Cardiac septum (tissue), 1 donor: ENCODE measurements around the gene VSTM4. TPM values are rescaled to one million over a fixed set of nuclear protein-coding genes. Genes with fewer than 3 reads are reported as not detected.
A peak's percentile ranks its signal among the peaks of the same experiment; 100 is the strongest.

ENCODE experiments used
- DNase-seq: peaks from one replicate; pipeline ENCODE4 v3.0.0-alpha.2; 2020; ENCODE audit warnings: low spot score
- intact Hi-C: fragments of 100-400 bp; cut with DNase I; formaldehyde crosslinking; loops from one replicate; pipeline ENCODE4 v1.14.0; 2022
- long read RNA-seq: library from polyadenylated mRNA; unstranded; transcript quantifications from one replicate; pipeline ENCODE4 v2.0.0, GENCODE V29; 2021
- total RNA-seq: library from RNA; stranded (reverse); fragmentation: NEBNext Ultra II Directional; extraction: Animal tissue kit (Norgen Biotek cat#: 25700); gene quantifications from one replicate; pipeline ENCODE4 v1.2.1, GENCODE V29; 2021
- donor health status: DM: no; HTN: no; CAD: no.

VSTM4 gene
- total RNA-seq, result 24.4 TPM
- long read RNA-seq, full-length matches to known transcripts, result 25 of 55 reads
- long read RNA-seq, partial matches to known transcripts, result 5 of 55 reads
- long read RNA-seq, other reads (novel, unspliced or antisense), result 25 of 55 reads

- no peak for DNase-seq
- intact Hi-C loops, result loop anchor here (2.0 kb wide), 1 partner anchor 60 kb away; no protein-coding TSS in a partner anchor
Measured at GRCh38 chr10:49115015-49115795, at the start of gene VSTM4. VSTM4 (minus strand) TSS chr10:49115522; CDS start chr10:49115485, 37 bp downstream.

- no peak for DNase-seq
- intact Hi-C loops, result loop anchor here (5.0 to 10.0 kb wide), 2 partner anchors 280 to 507 kb away; no protein-coding TSS in a partner anchor
Measured at GRCh38 chr10:49164559-49165188, 49.4 kb upstream of the VSTM4 start.

- DNase-seq, result no peak
- intact Hi-C loops, result loop anchor here (5.0 to 10.0 kb wide), 2 partner anchors 279 to 506 kb away; no protein-coding TSS in a partner anchor
Measured at GRCh38 chr10:49163741-49164140, 48.4 kb upstream of the VSTM4 start.

- intact Hi-C loops, result loop anchor here (5.0 to 10.0 kb wide), 2 partner anchors 278 to 506 kb away; no protein-coding TSS in a partner anchor
- DNase-seq, result no peak
Measured at GRCh38 chr10:49162761-49163310, 47.5 kb upstream of the VSTM4 start.

GRCh38 chr10:49162063-49162462 lies 46.7 kb upstream of the VSTM4 start:
- intact Hi-C loops, result loop anchor here (5.0 to 10.0 kb wide), 2 partner anchors 277 to 505 kb away; no protein-coding TSS in a partner anchor
- no peak for DNase-seq

GRCh38 chr10:49161411-49161997 lies 46.2 kb upstream of the VSTM4 start:
- intact Hi-C loops, result loop anchor here (2.0 to 10.0 kb wide), 3 partner anchors 181 to 504 kb away; no protein-coding TSS in a partner anchor

GRCh38 chr10:49160814-49161213 lies 45.5 kb upstream of the VSTM4 start:
- DNase-seq, result no peak
- intact Hi-C loops, result loop anchor here (2.0 to 10.0 kb wide), 3 partner anchors 180 to 504 kb away; no protein-coding TSS in a partner anchor

More at GRCh38 chr10:49161411-49161997, 46.2 kb upstream of the VSTM4 start:
- peak; percentile 68 for DNase-seq

- intact Hi-C loops, result loop anchor here (2.0 to 10.0 kb wide), 3 partner anchors 179 to 503 kb away; no protein-coding TSS in a partner anchor
- DNase-seq, result no peak
Measured at GRCh38 chr10:49160110-49160509, 44.8 kb upstream of the VSTM4 start.

GRCh38 chr10:49158915-49159314 lies 43.6 kb upstream of the VSTM4 start:
- DNase-seq, result no peak
- intact Hi-C loops, result no loop called here

GRCh38 chr10:49158404-49158803 lies 43.1 kb upstream of the VSTM4 start:
- peak; percentile 35 for DNase-seq
- intact Hi-C loops, result no loop called here

- intact Hi-C loops, result no loop called here
- DNase-seq, result no peak
Measured at GRCh38 chr10:49157229-49157628, 41.9 kb upstream of the VSTM4 start.

- intact Hi-C loops, result no loop called here
- no peak for DNase-seq
Measured at GRCh38 chr10:49154641-49155040, 39.3 kb upstream of the VSTM4 start.

- intact Hi-C loops, result no loop called here
- no peak for DNase-seq
Measured at GRCh38 chr10:49153971-49154370, 38.6 kb upstream of the VSTM4 start.

GRCh38 chr10:49153115-49153514 lies 37.8 kb upstream of the VSTM4 start:
- DNase-seq, result no peak
- intact Hi-C loops, result no loop called here

GRCh38 chr10:49152663-49153062 lies 37.3 kb upstream of the VSTM4 start:
- no peak for DNase-seq

GRCh38 chr10:49152037-49152436 lies 36.7 kb upstream of the VSTM4 start:
- intact Hi-C loops, result no loop called here
- DNase-seq, result no peak

More at GRCh38 chr10:49152663-49153062, 37.3 kb upstream of the VSTM4 start:
- intact Hi-C loops, result no loop called here

- no peak for DNase-seq
- intact Hi-C loops, result no loop called here
Measured at GRCh38 chr10:49151481-49151880, 36.2 kb upstream of the VSTM4 start.

GRCh38 chr10:49151025-49151445 lies 35.7 kb upstream of the VSTM4 start:
- no peak for DNase-seq
- intact Hi-C loops, result no loop called here

- intact Hi-C loops, result no loop called here
- no peak for DNase-seq
Measured at GRCh38 chr10:49150426-49150825, 35.1 kb upstream of the VSTM4 start.
